DMS 273 (cell line): ENCODE measurements around the gene CDCA8.

Experiments used
- DNase-seq: peaks from one replicate; lab custom pipeline; 2025; ENCODE audit not compliant: unreplicated experiment; lab: John Stamatoyannopoulos, UW

The CDCA8 gene

DNA sequence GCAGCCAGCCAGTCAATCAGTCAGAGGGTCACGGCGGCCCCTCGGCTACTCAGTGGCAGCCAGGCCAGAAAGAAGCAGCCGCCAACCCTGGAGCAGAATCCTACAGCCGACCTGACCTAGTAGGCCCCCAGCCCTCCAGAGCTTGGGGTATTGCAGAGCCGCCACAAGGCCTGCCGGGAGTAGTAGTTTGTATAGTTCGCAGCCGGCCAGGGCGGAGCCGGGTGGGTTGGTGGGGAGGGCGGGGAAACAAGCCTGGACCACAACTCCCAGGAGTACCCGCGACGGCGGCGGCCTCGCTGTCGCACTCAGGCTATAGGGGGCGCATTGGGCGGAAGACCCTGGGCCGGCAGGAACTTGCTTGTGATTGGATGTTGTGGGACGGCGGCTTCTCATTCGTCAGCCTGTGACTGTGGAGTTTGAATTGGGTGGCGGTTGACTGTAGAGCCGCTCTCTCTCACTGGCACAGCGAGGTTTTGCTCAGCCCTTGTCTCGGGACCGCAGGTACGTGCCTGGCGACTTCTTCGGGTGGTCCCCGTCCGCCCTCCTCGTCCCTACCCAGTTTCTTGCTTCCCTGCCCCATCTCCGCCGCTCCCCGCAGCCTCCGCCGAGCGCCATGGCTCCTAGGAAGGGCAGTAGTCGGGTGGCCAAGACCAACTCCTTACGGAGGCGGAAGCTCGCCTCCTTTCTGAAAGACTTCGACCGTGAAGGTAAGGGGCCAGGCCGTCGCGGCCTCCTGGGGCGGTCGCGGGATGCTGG is at the start of gene CDCA8:
TSS of gene CDCA8 (plus strand) at position 439 of the 756 bp plus-strand sequence. CDS start at position 614, 175 bp downstream.
- peak; percentile 99 for DNase-seq

DNA sequence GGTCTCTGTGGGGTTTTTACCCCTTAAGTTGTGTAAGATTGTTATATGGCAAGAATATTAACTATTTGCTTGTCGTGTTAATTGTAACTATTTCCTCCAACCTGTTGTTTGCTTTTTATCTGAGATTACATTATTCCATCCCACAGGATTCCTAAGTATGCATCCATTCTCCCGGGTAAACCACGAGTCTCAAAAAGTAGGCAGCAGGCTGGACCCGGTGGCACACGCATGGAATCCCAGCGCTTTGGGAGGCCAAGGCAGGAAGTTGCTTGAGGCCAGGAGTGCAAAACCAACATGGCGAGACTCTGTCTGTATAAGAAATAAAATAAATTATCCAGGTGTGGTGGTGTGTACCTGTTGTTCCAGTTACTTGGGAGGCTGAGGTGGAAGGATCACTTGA is 45.0 kb upstream of the CDCA8 start:
- DNase-seq, result no peak

DNA sequence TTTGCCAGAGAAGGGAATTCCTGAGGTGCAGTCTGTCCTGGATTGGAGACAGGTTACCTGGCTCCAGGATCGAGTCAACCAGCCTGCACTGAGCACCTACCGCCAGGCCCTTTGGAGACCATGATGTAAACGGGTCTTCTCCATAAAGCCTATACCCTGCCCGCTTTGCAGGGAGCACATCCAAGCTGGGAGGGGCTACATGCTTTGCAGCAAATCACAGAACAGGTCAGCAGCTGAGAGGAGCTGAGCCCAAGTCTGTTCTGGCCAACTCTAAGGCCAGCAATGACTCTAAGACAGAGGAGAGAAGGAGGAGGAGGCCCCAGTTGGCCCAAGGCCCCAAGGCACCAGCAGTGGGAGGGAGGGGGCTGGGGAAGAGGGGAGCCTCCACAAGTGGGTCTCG is 42.1 kb upstream of the CDCA8 start:
- no peak for DNase-seq

DNA sequence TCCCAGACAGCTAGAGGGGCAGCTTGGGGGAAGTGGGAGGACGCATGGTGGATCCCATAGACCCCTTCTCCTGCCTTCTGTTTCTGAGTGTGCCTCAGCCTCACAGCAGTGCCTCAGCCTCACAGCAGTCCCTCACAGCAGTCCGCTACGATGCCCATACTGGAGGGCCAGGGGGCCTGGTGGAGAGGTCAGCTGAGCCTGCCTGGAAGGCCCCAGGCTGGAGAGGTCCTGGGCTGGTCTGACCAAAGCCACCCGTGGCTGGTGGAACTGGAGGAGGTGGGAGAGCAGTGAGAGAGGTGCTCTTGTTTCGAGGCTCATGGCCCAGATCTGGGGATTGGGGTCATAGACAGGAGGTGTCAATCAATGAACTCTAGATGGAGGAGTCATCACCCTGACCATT is 41.6 kb upstream of the CDCA8 start:
- DNase-seq, result no peak

DNA sequence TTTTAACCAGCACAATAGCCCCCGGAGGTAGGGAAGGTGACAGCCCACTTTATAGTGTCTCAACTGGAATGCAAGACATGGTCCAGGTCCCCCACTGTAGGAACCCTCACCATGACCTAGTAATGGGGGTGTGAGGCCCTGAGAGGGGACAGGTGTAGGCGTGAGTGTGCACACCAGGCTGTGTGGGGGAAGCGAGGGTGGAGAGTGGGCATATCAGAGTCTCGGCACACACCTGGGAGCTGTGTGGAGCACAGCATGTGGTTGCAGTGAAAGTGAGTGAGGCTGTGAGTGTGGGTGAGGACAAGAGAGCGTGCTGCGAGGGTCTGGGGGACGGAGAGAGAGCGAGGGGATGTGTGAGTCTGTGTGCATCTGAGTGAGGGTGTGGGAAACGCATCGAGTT is 40.5 kb upstream of the CDCA8 start:
- DNase-seq, result no peak

DNA sequence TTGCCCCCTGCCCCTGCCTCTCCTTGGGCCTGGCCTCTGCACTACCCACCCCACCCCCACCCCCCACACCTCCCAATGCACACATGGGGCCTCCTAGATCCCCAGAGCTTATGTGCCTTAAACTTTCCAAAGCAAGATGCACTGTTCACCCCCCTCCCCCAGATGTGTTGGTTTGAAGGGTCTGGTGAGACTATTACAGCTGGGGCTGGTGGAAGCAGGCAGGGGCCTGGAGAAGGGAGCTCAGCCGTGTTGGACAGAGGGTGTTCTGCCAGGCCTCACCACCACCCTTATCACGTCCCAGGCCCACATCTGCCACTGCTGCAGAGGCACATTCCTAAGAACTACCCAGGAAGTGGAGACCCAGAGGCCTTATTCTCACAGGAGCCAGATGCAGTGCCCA is 39.3 kb upstream of the CDCA8 start:
- DNase-seq, result no peak

DNA sequence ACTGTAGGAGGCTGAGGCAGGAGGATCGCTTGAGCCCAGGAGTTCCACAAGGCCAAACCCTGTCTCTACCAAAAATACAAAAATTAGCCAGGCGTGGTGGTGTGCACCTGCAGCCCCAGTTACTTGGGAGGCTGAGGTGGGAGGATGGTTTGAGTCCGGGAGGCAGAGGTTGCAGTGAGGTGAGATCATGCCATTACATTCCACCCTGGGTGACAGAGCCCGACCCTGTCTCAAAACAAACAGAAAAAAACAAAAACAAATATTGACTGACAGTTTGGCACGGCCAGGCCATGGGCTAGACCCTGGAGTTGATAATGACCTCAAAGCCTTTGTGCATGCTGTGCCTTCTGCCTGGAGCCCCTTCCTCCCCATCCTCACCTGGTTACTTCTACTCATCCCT is 38.4 kb upstream of the CDCA8 start:
- no peak for DNase-seq

DNA sequence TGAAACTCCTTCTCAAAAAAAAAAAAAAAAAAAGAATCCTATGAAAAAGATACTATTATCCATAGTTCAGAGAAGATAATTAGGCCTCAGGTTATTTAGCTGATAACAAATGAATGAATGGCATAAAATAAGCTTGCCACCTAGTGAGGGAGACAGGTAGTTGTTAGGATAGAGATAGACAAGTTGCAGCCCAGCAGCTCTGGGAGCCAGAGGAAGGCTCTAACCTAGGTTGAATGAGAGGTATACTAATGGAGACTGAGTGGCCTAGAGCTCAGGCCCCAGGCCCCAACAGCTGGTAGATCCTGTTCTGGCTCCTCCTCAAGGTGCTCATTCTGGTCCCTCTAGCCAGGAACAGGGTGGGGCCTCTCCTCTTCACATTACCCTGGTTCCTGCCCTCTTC is 37.0 kb upstream of the CDCA8 start:
- DNase-seq, result no peak

DNA sequence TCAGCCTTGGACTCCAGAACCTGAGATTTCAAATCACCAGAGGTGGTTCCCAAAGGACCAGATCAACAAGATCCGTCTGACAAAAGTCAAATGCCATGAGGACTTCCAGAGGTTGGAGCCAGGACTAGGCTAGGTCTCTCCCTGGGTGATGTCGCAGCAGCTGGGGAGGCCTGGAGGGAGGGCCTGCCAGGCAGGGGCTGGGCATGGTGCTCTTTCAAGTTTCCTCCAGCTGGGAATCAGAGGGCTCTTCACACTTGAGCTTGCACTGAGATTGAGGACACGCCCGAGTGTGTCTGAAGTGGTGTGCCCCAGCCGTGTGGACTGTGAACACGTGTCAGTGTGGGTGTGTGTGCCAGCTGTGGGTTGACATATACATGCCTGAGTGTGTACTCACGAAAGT is 36.3 kb upstream of the CDCA8 start:
- DNase-seq, result no peak

DNA sequence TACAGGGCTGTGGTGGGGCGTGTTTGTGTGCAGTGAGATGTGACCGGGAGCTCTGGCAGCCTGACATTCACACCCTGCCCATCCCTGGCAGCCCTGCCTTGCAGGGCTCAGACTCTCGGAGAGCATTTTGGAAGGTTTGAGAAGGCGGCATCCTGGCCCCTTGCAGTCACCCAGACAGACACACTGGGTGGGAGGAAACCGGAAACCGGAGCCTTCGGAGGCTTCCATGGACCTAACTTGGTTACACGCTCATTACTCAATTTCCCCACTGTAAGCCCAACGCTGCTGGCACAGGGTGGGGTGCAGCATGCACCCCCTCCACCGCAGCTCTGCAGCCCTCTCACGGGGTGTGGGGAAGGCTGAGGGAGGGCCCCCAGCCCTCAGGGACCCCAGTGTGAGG is 35.4 kb upstream of the CDCA8 start:
- no peak for DNase-seq

DNA sequence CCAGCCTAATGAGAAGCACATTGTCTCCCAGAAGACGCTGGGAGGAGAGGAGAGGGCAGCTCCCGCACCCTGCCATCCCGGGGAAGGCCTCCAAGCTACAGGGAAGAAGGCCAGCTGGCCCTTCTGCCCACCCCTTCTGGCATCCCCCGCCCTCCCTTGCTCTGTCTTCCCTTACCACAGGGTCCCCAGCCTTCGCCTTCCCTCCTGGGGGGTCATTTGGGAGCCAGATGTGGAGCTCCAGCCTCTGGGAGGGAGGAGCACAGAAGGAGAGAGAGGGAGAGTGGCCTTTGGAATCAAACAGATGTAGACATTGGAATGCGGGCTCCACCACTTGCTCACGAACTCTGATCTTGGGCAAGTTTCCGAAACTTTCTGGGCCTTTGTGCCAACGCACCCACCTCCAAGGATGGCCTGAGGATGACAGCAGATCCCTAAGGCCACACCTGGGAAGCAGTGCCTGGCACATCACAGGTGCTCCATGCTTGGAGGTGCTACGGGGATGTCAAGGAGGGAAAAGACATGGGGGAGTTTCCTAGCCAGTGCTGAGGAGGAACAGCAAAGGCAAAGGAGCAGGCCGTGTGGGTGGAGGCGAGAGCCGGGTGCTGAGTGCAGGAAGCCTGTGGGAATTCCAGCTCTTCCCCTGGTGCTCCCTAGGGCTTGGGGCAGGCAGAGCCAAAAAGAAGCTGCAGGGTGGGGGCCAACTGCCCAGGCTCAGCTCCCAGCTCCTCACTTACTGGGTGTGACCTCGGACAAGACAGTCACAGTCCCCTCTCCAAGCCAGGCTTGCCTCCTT is 34.5 kb upstream of the CDCA8 start:
- no peak for DNase-seq

DNA sequence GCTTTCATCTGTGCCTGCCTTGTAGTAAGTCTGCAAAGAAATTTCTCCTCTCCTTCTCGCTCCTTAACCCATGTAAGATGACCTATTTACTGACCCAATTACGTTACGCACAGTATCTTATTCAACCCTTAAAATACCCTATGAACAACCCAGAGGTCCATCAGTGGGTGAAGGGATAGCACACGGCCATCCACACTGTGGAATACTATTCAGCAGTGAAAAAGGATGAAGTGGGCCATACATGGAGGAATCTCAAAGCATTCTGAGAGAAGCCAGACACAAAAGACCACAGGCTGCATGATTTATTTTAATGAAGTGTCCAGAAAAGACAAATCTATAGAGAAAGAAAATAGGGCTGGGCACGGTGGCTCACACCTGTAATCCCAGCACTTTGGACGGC is 33.8 kb upstream of the CDCA8 start:
- DNase-seq, result no peak

DNA sequence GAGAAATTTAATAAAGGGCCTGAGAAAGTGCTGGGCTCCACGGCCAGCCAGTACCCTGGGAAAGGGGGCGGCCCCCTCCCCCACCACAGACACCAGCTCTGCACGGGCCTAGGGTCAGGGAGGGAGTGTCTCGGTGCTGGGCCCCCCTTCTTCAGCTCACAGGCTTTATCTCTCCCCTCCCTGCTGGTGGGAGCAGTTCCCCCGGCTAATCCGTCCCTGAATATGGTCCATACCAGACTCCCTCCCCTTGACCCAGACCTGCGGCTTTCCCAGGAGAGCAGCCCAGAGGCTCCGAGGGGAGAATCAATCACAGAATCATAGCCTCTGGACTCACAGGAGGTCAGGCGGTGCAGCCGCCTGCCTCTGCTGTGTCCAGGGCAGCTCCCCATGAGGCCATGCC is 31.7 kb upstream of the CDCA8 start:
- DNase-seq, result no peak

DNA sequence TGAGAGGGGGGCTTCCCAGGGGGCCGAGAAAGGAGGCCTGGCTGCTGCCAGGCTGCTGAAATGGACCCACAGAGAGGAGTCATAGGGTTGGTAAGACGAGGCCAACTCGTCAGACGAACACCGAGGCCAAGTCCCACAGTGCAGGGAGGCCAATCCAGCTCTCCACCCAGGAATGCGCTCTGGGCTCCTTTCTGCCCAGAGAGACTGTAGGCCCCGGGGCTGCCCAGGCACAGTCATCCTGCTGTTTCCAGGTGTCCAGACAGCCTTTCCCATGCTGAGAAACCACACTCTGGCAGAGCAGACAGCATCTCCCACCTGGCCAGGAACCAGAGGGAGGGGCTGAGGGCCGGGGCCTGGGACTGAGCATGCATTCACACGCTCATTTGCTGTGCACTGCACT is 30.9 kb upstream of the CDCA8 start:
- DNase-seq, result no peak

DNA sequence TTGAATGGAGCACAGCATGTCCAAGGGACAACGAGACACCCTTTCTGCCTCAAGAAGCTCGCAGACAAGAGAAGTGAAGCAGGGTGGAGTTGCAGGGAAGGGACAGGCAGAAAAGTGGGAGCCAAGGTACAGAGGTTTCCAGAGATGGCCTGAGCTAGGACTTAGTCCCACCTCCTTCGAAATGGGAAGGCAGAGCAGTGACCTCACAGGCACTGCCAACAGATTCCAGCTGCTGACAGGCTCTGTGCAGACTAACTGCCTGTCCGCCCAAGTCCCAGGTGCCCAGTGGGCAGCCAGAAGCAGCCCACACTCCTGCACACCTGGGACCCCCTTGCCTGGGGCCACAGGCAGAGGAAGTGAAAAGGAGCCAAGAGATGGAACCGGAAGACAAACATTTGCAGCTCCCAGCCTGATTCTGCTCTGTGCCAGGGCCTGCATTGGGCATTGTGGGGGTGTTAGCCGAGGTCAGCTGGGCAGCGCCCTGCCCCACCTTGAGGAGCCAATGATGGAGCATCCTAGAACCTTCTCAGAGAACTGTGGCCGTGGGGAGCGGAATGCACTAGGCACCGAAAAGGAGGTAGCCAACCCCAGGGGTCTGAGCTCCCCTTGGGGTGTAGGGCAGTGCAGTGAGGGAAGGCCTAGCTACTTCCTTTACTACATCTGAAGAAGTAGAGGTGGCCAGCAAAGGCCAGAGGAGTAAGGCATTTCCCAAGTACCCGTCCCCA is 30.1 kb upstream of the CDCA8 start:
- no peak for DNase-seq

DNA sequence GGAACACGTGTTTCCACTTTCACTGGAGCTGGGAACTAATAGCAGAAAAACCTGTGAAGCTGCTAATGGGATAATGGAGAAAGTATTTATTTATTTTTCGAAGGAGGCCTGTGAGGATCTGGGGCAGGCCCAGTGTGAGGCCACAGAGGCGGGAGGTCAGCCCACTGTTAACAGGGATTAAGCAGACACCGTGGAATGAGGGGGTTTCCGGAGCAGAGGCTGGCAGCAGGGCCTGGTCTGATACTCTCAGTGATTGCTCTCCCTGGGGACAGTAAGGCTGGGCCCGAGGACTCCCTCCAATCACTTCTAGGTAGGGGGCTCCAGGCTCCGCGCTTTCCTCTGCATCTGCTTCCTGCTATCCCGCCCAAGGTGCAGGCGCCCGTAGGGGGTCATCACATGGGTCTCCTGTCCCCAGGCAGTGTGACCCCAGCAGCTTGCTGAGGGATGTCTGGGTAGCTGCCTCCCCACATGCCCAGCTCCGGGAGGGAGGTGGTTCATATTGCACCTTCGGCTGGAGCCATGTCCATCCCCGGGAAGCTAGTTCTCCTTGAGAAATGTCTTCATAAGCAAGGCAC is 28.8 kb upstream of the CDCA8 start:
- no peak for DNase-seq

DNA sequence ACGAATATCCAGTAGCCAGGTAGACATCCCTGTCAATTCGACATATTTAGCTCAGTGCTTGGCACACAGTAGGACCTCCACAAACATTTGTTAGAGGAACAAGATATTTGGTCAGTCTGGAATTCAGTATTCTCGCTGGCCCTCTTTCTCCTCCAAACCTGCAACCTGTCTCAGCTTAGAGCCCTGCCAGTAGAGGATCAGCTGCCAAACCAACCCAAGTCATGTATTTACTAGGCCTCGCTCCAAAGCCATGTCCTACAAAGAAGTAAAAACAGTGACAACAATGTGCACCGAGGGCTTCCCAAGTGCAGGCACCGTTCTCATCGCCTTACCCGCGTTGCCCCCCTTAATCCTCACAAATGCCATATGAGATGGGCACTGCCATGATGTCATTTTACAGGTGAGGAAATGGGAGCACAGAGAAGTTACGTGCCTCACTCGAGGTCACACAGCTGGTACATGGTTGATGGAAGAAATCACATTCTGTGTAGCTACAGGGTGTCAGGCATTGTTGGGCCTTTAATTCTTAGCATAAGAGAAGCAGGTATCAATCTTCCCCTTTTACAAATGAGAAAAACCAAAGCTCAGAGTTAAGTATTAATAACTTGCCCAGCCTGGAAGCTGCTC is 26.0 kb upstream of the CDCA8 start:
- no peak for DNase-seq

DNA sequence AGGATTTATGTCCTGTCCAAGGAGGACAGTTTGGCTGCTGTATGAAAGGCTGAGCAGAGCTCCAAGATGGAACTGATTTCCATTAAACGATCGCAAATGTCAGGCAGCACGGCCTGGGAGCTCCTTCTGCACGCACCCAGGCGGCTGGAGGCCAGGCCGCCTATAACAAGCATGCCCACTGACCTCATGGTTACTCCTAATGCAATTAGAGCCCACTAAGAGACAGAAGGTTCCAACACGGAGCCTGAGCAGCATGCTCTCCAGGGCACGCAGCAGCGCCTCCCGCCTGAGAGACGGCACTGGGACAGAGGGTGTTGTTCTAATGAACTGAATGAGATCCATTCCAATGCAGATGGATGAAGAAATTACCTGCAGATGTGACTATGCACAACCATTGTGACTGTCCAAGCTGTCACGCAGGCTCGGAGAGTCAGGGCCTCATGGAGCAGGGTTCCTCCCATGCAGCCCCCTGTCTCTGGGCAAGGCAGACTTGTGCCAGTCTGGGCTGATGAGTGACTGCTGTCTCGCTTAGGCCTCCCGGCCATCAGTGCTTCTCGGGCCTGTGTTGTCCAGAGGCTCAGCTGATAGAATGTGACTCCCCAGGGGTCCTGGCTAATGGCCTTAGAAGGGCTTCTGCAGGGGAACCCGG is 25.2 kb upstream of the CDCA8 start:
- DNase-seq, result peak; percentile 19

DNA sequence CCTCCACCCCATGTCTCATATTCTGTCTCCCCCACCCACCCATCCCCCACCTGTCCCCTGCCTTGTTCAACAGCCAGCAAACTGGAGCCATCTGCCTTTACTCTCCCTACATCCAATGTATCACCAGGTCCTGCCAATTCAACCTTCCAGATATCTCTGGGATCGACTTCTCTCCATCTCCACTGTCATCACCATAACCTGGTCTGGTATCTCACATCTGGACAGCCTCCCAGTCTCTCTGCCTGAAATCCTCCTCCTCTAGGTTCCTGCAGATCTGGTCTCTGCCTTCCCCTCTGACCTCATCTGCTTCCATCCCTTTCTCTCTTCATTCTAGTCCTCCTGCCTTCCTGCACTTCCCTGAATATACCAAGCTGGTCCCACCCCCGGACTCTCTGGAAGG is 22.2 kb upstream of the CDCA8 start:
- DNase-seq, result no peak

DNA sequence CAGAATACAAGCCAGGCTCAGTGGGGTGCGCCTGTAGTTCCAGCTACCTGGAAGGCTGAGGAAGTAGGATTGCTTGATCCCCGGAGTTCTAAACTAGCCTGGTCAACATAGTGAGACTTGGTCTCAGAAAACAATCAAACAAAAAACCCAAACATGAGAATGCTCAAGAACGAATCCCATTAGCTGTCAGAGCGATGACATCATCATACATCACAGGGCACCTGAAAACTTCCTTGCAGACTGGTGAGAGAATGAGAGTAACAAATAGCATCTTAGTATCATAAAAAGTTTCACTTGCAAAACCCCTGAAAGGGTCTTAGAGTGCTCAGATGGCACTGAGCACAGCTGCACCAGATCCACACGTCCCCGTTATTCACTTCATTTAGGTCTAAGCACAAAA is 21.1 kb upstream of the CDCA8 start:
- no peak for DNase-seq
